Mucosa of rectum (tissue), 2 donors: ENCODE results near the gene IKZF1.

Experiments used
- H3K27ac ChIP-seq, 2 donors: one replicate each; pipeline ENCODE4 v1.7.0; 2013; ENCODE audit warnings: inconsistent platforms in 2 of 2, low read depth in 2 of 2, low read length in 2 of 2
- H3K27me3 ChIP-seq, 2 donors: one replicate each; pipeline ENCODE4 v1.7.0; 2013; ENCODE audit warnings: low read length in 2 of 2; ENCODE audit not compliant: control insufficient read depth in 2 of 2, insufficient read depth in 2 of 2
- H3K36me3 ChIP-seq, 2 donors: one replicate each; pipeline ENCODE4 v1.7.0; 2013; ENCODE audit warnings: low read length in 2 of 2; ENCODE audit not compliant: control insufficient read depth in 2 of 2, insufficient read depth in 2 of 2
- H3K4me1 ChIP-seq, 2 donors: one replicate each; pipeline ENCODE4 v1.7.0; 2013; ENCODE audit warnings: low read length in 2 of 2, mild to moderate bottlenecking in 1 of 2; ENCODE audit not compliant: control insufficient read depth in 2 of 2, insufficient read depth in 2 of 2
- H3K4me3 ChIP-seq, 2 donors: one replicate each; pipeline ENCODE4 v1.7.0; 2013; ENCODE audit warnings: low read length in 2 of 2
- H3K9ac ChIP-seq, 2 donors: one replicate each; pipeline ENCODE4 v1.7.0; 2013; ENCODE audit warnings: low read length in 2 of 2, low read depth in 1 of 2, mild to moderate bottlenecking in 1 of 2
- H3K9me3 ChIP-seq, 2 donors: one replicate each; pipeline ENCODE4 v1.7.0; 2013; ENCODE audit warnings: low read length in 2 of 2; ENCODE audit not compliant: control insufficient read depth in 2 of 2
- donor health status: healthy.
- donor health status: Normal muscosa, but diverticular disease.

The IKZF1 gene

DNA sequence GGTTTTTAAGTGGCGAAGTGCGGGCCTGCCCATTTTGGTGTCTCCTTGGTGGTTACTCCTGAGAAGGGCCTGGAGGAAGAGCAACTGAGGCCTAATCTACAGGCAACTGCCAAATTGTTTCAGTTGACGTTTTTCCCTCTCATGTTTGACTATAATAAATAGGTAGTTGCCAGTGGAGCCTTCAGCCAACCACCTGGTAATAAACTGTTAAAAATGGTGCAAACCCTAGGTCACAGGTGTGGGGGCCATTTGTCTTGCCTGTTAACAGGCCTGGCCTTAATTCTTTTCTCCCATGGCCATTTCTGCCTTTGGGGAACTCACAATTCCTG is 3.7 kb downstream of the IKZF1 start:
- H3K27me3 ChIP-seq = peaks cover 8 to 13% of the 10 kb centered on the region in 2 donors

DNA sequence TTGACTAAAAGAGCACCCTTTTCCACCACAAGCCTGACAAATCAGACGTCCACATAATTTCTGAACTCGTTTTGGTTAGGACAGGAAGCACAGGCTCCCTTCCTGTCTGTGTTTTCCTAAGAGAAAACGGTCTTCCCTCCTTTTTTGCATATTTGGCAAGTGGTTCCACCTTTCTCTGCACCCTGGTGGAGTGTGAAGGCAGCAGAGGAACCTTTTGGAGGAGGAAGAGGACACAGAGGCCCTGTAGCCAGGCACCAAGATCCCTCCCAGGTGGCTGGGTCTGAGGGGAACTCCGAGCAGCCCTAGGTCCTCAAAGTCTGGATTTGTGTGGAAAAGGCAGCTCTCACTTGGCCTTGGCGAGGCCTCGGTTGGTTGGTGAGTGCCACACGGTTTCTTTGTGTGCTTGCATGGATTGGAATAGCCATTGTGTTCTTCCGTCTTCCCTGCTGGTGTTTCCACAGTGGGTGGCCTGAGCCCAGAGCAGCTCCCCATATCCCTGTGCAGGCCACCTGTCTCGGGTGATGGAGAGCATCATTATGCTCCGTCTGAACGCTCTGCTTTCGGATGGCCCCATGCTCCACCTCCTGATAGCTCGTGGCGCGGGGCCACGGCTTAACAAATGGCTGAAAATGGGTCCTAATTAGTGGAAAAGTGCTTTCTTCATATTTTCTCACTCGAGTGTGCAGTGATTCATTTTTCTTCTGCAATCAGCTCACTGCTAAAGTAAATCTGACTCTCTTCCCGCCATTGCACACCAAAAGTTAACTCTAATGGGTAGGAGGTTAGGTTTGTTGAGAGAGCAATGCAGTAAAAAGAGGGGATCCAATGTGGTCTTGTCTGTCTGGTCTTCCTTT is 4.2 kb downstream of the IKZF1 start:
- no peaks in the 10 kb centered on the region for H3K36me3 ChIP-seq
- H3K9me3 ChIP-seq = no peaks in the 10 kb centered on the region
- H3K4me1 ChIP-seq = peaks cover 0 to 4% of the 10 kb centered on the region in 2 donors
- H3K9ac ChIP-seq = peak overlapping the region; percentile 53 to 68
- H3K27ac ChIP-seq = peak overlapping the region; percentile 56 to 58
- peak overlapping the region; percentile 45 to 79 for H3K4me3 ChIP-seq
- peaks cover 5 to 13% of the 10 kb centered on the region in 2 donors for H3K27me3 ChIP-seq

More for the DNA sequence above, 3.7 kb downstream of the IKZF1 start:
- Histone ChIP-seq H3K4me1 (no peaks in the 10 kb centered on the region), H3K9me3 (no peaks in the 10 kb centered on the region), H3K4me3 (peak overlapping the region in 1 of 2 donors; percentile 79), H3K27ac (peak overlapping the region; percentile 56 to 58), H3K36me3 (no peaks in the 10 kb centered on the region), H3K9ac (peak overlapping the region; percentile 7 to 68)

GRCh38 chr7:50309721-50310120 is 5.2 kb downstream of the IKZF1 start:
- Histone ChIP-seq H3K4me3 (peak overlapping the region in 1 of 2 donors; percentile 79), H3K9ac (peak overlapping the region in 1 of 2 donors; percentile 24), H3K27me3 (peaks cover 5 to 10% of the 10 kb centered on the region in 2 donors), H3K4me1 (peaks cover 0 to 7% of the 10 kb centered on the region in 2 donors), H3K9me3 (no peaks in the 10 kb centered on the region), H3K36me3 (no peaks in the 10 kb centered on the region), H3K27ac (peak overlapping the region; percentile 44 to 56)

GRCh38 chr7:50310361-50310760 is 5.8 kb downstream of the IKZF1 start:
- peaks cover 3 to 4% of the 10 kb centered on the region in 2 donors for H3K27me3 ChIP-seq
- peak overlapping the region; percentile 38 to 60 for H3K27ac ChIP-seq
- peaks cover 2 to 11% of the 10 kb centered on the region in 2 donors for H3K4me1 ChIP-seq
- no peaks in the 10 kb centered on the region for H3K36me3 ChIP-seq
- H3K4me3 ChIP-seq = peak overlapping the region in 1 of 2 donors; percentile 79
- no peaks in the 10 kb centered on the region for H3K9me3 ChIP-seq
- H3K9ac ChIP-seq = peak overlapping the region; percentile 29 to 36

- Histone ChIP-seq H3K9ac (peak overlapping the region in 1 of 2 donors; percentile 29), H3K27me3 (peaks cover 0 to 1% of the 10 kb centered on the region in 2 donors), H3K27ac (peak overlapping the region; percentile 38 to 60), H3K9me3 (no peaks in the 10 kb centered on the region), H3K4me3 (peak overlapping the region in 1 of 2 donors; percentile 79), H3K4me1 (peaks cover 2 to 11% of the 10 kb centered on the region in 2 donors), H3K36me3 (no peaks in the 10 kb centered on the region)
Observed at GRCh38 chr7:50310956-50311355, 6.4 kb downstream of the IKZF1 start.

GRCh38 chr7:50312250-50313162 is 8.0 kb downstream of the IKZF1 start:
- Histone ChIP-seq H3K9ac (peak overlapping the region; percentile 13 to 28), H3K27me3 (peaks cover 0 to 1% of the 10 kb centered on the region in 2 donors), H3K27ac (peak overlapping the region; percentile 39 to 70), H3K9me3 (no peaks in the 10 kb centered on the region), H3K36me3 (no peaks in the 10 kb centered on the region), H3K4me1 (peaks cover 2 to 11% of the 10 kb centered on the region in 2 donors), H3K4me3 (peak overlapping the region in 1 of 2 donors; percentile 45)

DNA sequence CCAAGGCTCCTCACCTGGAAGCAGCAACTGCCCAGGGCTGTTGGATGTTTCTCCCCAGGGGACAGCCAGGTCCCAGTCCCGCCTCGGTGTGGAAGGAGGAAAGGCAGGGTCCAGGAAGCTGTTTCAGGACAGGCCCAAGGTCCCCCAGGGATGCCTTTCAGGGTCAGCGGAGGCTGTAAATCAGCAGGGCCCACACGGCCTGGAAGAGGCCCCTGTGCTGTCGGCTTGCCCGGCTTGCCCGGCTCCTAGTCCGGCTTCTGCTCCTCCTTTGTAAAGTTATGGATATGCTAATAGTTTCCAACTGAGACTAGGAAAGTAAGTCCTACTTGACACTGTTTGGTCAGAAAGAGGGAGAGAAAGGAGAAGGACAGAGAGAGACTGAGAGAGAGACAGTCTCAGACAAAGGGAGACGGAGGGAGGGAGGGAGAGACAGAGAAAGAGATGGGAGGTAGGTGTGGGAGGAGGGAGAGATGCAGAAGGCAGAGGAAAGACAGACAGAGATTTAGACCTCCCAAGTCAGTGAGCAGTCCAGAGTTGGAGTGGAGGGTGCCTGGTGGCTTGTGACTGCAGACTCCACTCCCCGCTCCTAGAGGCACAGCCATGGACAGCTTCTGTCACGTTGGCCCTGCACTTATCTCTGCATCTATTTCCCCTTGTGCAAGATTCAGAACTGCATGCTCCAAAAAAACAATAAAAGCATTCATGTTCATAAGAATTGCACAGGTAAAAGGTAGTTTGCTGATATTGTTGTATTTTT is 10.5 kb downstream of the IKZF1 start:
- peaks cover 2 to 11% of the 10 kb centered on the region in 2 donors for H3K4me1 ChIP-seq
- no peaks in the 10 kb centered on the region for H3K27me3 ChIP-seq
- peak overlapping the region; percentile 15 to 43 for H3K9ac ChIP-seq
- H3K4me3 ChIP-seq = peak overlapping the region; percentile 4 to 20
- peak overlapping the region; percentile 46 to 68 for H3K27ac ChIP-seq
- peaks cover 0 to 3% of the 10 kb centered on the region in 2 donors for H3K36me3 ChIP-seq
- no peaks in the 10 kb centered on the region for H3K9me3 ChIP-seq

- Histone ChIP-seq H3K27ac (peak overlapping the region; percentile 28 to 59), H3K4me1 (peaks cover 2 to 11% of the 10 kb centered on the region in 2 donors), H3K9ac (peak overlapping the region; percentile 1 to 17), H3K9me3 (no peaks in the 10 kb centered on the region), H3K27me3 (no peaks in the 10 kb centered on the region), H3K36me3 (peaks cover 0 to 3% of the 10 kb centered on the region in 2 donors), H3K4me3 (peak overlapping the region in 1 of 2 donors; percentile 14)
Observed at GRCh38 chr7:50315739-50316671, 11.5 kb downstream of the IKZF1 start.
